ENCODE data around the gene NANS.

Gene NANS

GRCh38 chr9:98043915-98044314 lies 12.6 kb upstream of the NANS start:
- H3K9me3 Mint-ChIP-seq = peaks cover 5% of the 10 kb centered on the region
- peaks cover 24% of the 10 kb centered on the region for H3K27me3 Mint-ChIP-seq (ENCODE audit: low read depth, poor library complexity)
- H3K4me3 Mint-ChIP-seq = no peak overlapping the region
- TF ChIP-seq CTCF (IDR thresholded peaks at IDR 0.05) = no peak
- H3K36me3 Mint-ChIP-seq (ENCODE audit: low read depth) = no peaks in the 10 kb centered on the region
- peaks cover 16% of the 10 kb centered on the region for H3K4me1 Mint-ChIP-seq
- H3K27ac Mint-ChIP-seq = no peak overlapping the region
- no peak for DNase-seq

- Mint-ChIP-seq H3K4me3 (no peak overlapping the region), H3K4me1 (peaks cover 6% of the 10 kb centered on the region), H3K9me3 (peaks cover 5% of the 10 kb centered on the region), H3K36me3 (ENCODE audit: low read depth) (no peaks in the 10 kb centered on the region), H3K27ac (no peak overlapping the region), H3K27me3 (ENCODE audit: low read depth, poor library complexity) (peaks cover 12% of the 10 kb centered on the region)
- TF ChIP-seq CTCF (IDR thresholded peaks at IDR 0.05) = no peak
- no peak for DNase-seq
Observed at GRCh38 chr9:98045234-98046179, 11.0 kb upstream of the NANS start.

- no peak for DNase-seq
- H3K36me3 Mint-ChIP-seq (ENCODE audit: low read depth) = no peaks in the 10 kb centered on the region
- H3K27ac Mint-ChIP-seq = no peak overlapping the region
- TF ChIP-seq CTCF (IDR thresholded peaks at IDR 0.05) = no peak
- H3K4me1 Mint-ChIP-seq = peaks cover 6% of the 10 kb centered on the region
- H3K9me3 Mint-ChIP-seq = peaks cover 5% of the 10 kb centered on the region
- H3K4me3 Mint-ChIP-seq = no peak overlapping the region
- H3K27me3 Mint-ChIP-seq (ENCODE audit: low read depth, poor library complexity) = peaks cover 6% of the 10 kb centered on the region
Observed at GRCh38 chr9:98046180-98046543, 10.4 kb upstream of the NANS start.

- Mint-ChIP-seq H3K27me3 (ENCODE audit: low read depth, poor library complexity) (peaks cover 8% of the 10 kb centered on the region), H3K4me3 (no peak overlapping the region), H3K4me1 (peaks cover 6% of the 10 kb centered on the region), H3K9me3 (peaks cover 5% of the 10 kb centered on the region), H3K36me3 (ENCODE audit: low read depth) (no peaks in the 10 kb centered on the region), H3K27ac (no peak overlapping the region)
- TF ChIP-seq CTCF (IDR thresholded peaks at IDR 0.05) = no peak
- DNase-seq = no peak
Observed at GRCh38 chr9:98047002-98047401, 9.5 kb upstream of the NANS start.

- H3K36me3 Mint-ChIP-seq (ENCODE audit: low read depth) = no peaks in the 10 kb centered on the region
- H3K4me1 Mint-ChIP-seq = peaks cover 6% of the 10 kb centered on the region
- peaks cover 5% of the 10 kb centered on the region for H3K9me3 Mint-ChIP-seq
- no peak for DNase-seq
- peaks cover 20% of the 10 kb centered on the region for H3K27me3 Mint-ChIP-seq (ENCODE audit: low read depth, poor library complexity)
- no peak overlapping the region for H3K4me3 Mint-ChIP-seq
- H3K27ac Mint-ChIP-seq = no peak overlapping the region
- no peak for TF ChIP-seq CTCF (IDR thresholded peaks at IDR 0.05)
Observed at GRCh38 chr9:98049288-98050072, 7.1 kb upstream of the NANS start.

All from nephron progenitor cell (in vitro differentiated cells).